Cerebellar cortex (tissue), 1 donor: ENCODE results near the gene KHDC1.
A peak's percentile ranks its signal among the peaks of the same experiment; 100 is the strongest.
"Not testable (repeated sequence)": the region's sequence is repeated elsewhere in the genome, so short reads cannot be mapped to it uniquely, and the experiment has no call there.

ENCODE experiments used
- DNase-seq: peaks from one replicate; pipeline ENCODE4 v3.0.0-alpha.2; 2015; ENCODE audit warnings: low spot score

Gene KHDC1

GRCh38 chr6:73262671-73263569 lies at the start of gene KHDC1:
TSS of gene KHDC1 (minus strand) at chr6:73263196. CDS start at chr6:73242517, 20,679 bp downstream.
- DNase-seq: peak; percentile 65

GRCh38 chr6:73310503-73310845 lies 47.5 kb upstream of the KHDC1 start:
- not testable (repeated sequence) for DNase-seq

GRCh38 chr6:73309785-73310502 lies 46.9 kb upstream of the KHDC1 start:
- DNase-seq: peak; percentile 65

GRCh38 chr6:73309535-73309784 lies 46.5 kb upstream of the KHDC1 start:
- peak; percentile 57 for DNase-seq

- no peak for DNase-seq
Observed at GRCh38 chr6:73308712-73309534, 45.9 kb upstream of the KHDC1 start.

- DNase-seq: not testable (repeated sequence)
Observed at GRCh38 chr6:73303773-73304172, 40.8 kb upstream of the KHDC1 start.

GRCh38 chr6:73302339-73302738 lies 39.3 kb upstream of the KHDC1 start:
- DNase-seq: no peak

GRCh38 chr6:73299151-73299971 lies 36.4 kb upstream of the KHDC1 start:
- no peak for DNase-seq

GRCh38 chr6:73293331-73293730 lies 30.3 kb upstream of the KHDC1 start:
- no peak for DNase-seq

- DNase-seq: no peak
Observed at GRCh38 chr6:73290435-73290834, 27.4 kb upstream of the KHDC1 start.

- no peak for DNase-seq
Observed at GRCh38 chr6:73286752-73287151, 23.8 kb upstream of the KHDC1 start.

GRCh38 chr6:73285674-73286283 lies 22.8 kb upstream of the KHDC1 start:
- peak; percentile 77 for DNase-seq

GRCh38 chr6:73282871-73283270 lies 19.9 kb upstream of the KHDC1 start:
- no peak for DNase-seq

GRCh38 chr6:73281684-73282083 lies 18.7 kb upstream of the KHDC1 start:
- not testable (repeated sequence) for DNase-seq

GRCh38 chr6:73269296-73269695 lies 6.3 kb upstream of the KHDC1 start:
- not testable (repeated sequence) for DNase-seq

- DNase-seq: not testable (repeated sequence)
Observed at GRCh38 chr6:73268896-73269295, 5.9 kb upstream of the KHDC1 start.

GRCh38 chr6:73264446-73264845 lies 1.4 kb upstream of the KHDC1 start:
- peak; percentile 18 for DNase-seq

- peak; percentile 39 for DNase-seq
Observed at GRCh38 chr6:73263570-73263909, 544 bp upstream of the KHDC1 start.

- no peak for DNase-seq
Observed at GRCh38 chr6:73258721-73259120, 4.3 kb downstream of the KHDC1 start.

GRCh38 chr6:73254323-73254722 lies 8.7 kb downstream of the KHDC1 start:
- DNase-seq: not testable (repeated sequence)

- no peak for DNase-seq
Observed at GRCh38 chr6:73252703-73253102, 10.3 kb downstream of the KHDC1 start.
